ENCODE measurements around the gene LIMK2.
"Not testable (repeated sequence)": the region's sequence is repeated elsewhere in the genome, so short reads cannot be mapped to it uniquely, and the experiment has no call there.

LIMK2 gene

GRCh38 chr22:31233001-31233400 lies 20.9 kb downstream of the LIMK2 start:
- no peak for ATAC-seq (ENCODE audit: low read depth)
- H3K9me3 ChIP-seq (ENCODE audit: severe bottlenecking): no peaks in the 10 kb centered on the region
- H3K4me1 ChIP-seq (ENCODE audit: insufficient read depth, poor library complexity, severe bottlenecking): no peaks in the 10 kb centered on the region
- no peaks in the 10 kb centered on the region for H3K27me3 ChIP-seq (ENCODE audit: insufficient read depth, poor library complexity, severe bottlenecking)
- no peak for DNase-seq (ENCODE audit: low spot score)
- TF ChIP-seq, protein P1, sequence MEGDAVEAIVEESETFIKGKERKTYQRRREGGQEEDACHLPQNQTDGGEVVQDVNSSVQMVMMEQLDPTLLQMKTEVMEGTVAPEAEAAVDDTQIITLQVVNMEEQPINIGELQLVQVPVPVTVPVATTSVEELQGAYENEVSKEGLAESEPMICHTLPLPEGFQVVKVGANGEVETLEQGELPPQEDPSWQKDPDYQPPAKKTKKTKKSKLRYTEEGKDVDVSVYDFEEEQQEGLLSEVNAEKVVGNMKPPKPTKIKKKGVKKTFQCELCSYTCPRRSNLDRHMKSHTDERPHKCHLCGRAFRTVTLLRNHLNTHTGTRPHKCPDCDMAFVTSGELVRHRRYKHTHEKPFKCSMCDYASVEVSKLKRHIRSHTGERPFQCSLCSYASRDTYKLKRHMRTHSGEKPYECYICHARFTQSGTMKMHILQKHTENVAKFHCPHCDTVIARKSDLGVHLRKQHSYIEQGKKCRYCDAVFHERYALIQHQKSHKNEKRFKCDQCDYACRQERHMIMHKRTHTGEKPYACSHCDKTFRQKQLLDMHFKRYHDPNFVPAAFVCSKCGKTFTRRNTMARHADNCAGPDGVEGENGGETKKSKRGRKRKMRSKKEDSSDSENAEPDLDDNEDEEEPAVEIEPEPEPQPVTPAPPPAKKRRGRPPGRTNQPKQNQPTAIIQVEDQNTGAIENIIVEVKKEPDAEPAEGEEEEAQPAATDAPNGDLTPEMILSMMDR (IDR thresholded peaks at IDR 0.05; ENCODE audit: poor library complexity, severe bottlenecking): no peak
- H3K36me3 ChIP-seq (ENCODE audit: low read depth): peaks cover 5% of the 10 kb centered on the region
- H3K27ac ChIP-seq (ENCODE audit: poor library complexity, severe bottlenecking): no peak overlapping the region
- H3K4me3 ChIP-seq (ENCODE audit: severe bottlenecking): no peak overlapping the region

DNA sequence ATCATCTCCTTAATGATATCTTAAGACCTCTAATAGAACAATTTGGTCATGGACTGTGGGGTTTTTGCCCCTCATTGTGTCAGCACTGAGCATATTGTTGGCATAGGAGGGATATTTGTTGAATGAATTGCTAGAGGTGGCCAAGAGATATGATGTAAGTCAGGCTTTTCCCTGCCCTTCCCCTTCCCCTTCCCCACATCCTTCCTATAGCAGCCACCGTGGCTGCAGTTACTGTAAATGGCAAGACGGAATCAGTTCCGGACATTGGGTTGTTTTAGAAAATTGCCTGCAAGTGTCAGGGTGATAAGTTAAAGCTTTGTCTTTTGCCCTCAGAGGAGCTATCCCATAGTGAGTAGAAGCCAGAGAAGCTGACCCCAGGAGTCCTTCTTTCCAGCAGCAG lies 23.0 kb downstream of the LIMK2 start:
- Histone ChIP-seq H3K4me1 (ENCODE audit: insufficient read depth, poor library complexity, severe bottlenecking) (no peaks in the 10 kb centered on the region), H3K27me3 (ENCODE audit: insufficient read depth, poor library complexity, severe bottlenecking) (no peaks in the 10 kb centered on the region), H3K27ac (ENCODE audit: poor library complexity, severe bottlenecking) (no peak overlapping the region), H3K4me3 (ENCODE audit: severe bottlenecking) (no peak overlapping the region), H3K9me3 (ENCODE audit: severe bottlenecking) (no peaks in the 10 kb centered on the region), H3K36me3 (ENCODE audit: low read depth) (peaks cover 5% of the 10 kb centered on the region; the same call in 1 of the 2 replicates)
- no peak for ATAC-seq (ENCODE audit: low read depth)
- DNase-seq (ENCODE audit: low spot score): no peak
- TF ChIP-seq, protein P1 (IDR thresholded peaks at IDR 0.05; ENCODE audit: poor library complexity, severe bottlenecking): no peak

DNA sequence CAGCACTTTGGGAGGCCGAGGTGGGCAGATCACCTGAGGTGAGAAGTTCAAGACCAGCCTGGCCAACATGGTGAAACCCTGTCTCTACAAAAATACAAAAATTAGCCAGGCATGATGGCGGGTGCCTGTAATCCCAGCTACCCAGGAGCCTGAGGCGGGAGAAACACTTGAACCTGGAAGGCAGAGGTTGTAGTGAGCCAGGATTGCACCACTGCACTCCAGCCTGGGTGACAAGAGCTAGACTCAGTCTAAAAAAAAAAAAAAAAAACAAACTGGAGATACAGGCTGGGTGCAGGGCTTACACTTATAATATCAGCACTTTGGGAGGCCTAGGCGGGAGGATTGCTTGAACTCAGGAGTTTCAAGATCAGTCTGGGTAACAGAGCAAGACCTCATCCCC lies 23.9 kb downstream of the LIMK2 start:
- DNase-seq (ENCODE audit: low spot score); H3K4me3 ChIP-seq (ENCODE audit: severe bottlenecking); H3K27ac ChIP-seq (ENCODE audit: poor library complexity, severe bottlenecking); ATAC-seq (ENCODE audit: low read depth); H3K27me3 ChIP-seq (ENCODE audit: insufficient read depth, poor library complexity, severe bottlenecking); H3K36me3 ChIP-seq (ENCODE audit: low read depth); H3K4me1 ChIP-seq (ENCODE audit: insufficient read depth, poor library complexity, severe bottlenecking); H3K9me3 ChIP-seq (ENCODE audit: severe bottlenecking): not testable (repeated sequence)

- H3K36me3 ChIP-seq (ENCODE audit: low read depth): peaks cover 18% of the 10 kb centered on the region
- H3K4me3 ChIP-seq (ENCODE audit: severe bottlenecking): no peak overlapping the region
- no peak for DNase-seq (ENCODE audit: low spot score)
- TF ChIP-seq, protein P1 (IDR thresholded peaks at IDR 0.05; ENCODE audit: poor library complexity, severe bottlenecking): no peak
- ATAC-seq (ENCODE audit: low read depth): no peak
- H3K27me3 ChIP-seq (ENCODE audit: insufficient read depth, poor library complexity, severe bottlenecking): no peaks in the 10 kb centered on the region
- H3K9me3 ChIP-seq (ENCODE audit: severe bottlenecking): no peaks in the 10 kb centered on the region
- peak overlapping the region; percentile 1 for H3K27ac ChIP-seq (ENCODE audit: poor library complexity, severe bottlenecking)
- H3K4me1 ChIP-seq (ENCODE audit: insufficient read depth, poor library complexity, severe bottlenecking): peaks cover 13% of the 10 kb centered on the region
These were observed 26.0 kb downstream of the LIMK2 start for GRCh38 chr22:31238057-31238456.

- DNase-seq (ENCODE audit: low spot score) (no peak), ATAC-seq (ENCODE audit: low read depth) (no peak)
- no peaks in the 10 kb centered on the region for H3K27me3 ChIP-seq (ENCODE audit: insufficient read depth, poor library complexity, severe bottlenecking)
- peaks cover 13% of the 10 kb centered on the region for H3K36me3 ChIP-seq (ENCODE audit: low read depth)
- H3K4me3 ChIP-seq (ENCODE audit: severe bottlenecking): no peak overlapping the region
- H3K9me3 ChIP-seq (ENCODE audit: severe bottlenecking): no peaks in the 10 kb centered on the region
- H3K27ac ChIP-seq (ENCODE audit: poor library complexity, severe bottlenecking): no peak overlapping the region
- TF ChIP-seq, protein P1 (IDR thresholded peaks at IDR 0.05; ENCODE audit: poor library complexity, severe bottlenecking): no peak
- peaks cover 28% of the 10 kb centered on the region for H3K4me1 ChIP-seq (ENCODE audit: insufficient read depth, poor library complexity, severe bottlenecking)
These were observed 27.8 kb downstream of the LIMK2 start for GRCh38 chr22:31239771-31240370.
